GM19397 (cell line): ENCODE measurements around the gene NUP62.
A peak's percentile ranks its signal among the peaks of the same experiment; 100 is the strongest.
"Not testable (repeated sequence)": the region's sequence is repeated elsewhere in the genome, so short reads cannot be mapped to it uniquely, and the experiment has no call there.

ENCODE experiments used
- ATAC-seq: cut with Tn5 transposase; IDR thresholded peaks from one replicate; pipeline ENCODE4 v1.9.1; 2021; ENCODE audit warnings: mild to moderate bottlenecking, moderate library complexity; ENCODE audit not compliant: unreplicated experiment

Gene NUP62, protein sequence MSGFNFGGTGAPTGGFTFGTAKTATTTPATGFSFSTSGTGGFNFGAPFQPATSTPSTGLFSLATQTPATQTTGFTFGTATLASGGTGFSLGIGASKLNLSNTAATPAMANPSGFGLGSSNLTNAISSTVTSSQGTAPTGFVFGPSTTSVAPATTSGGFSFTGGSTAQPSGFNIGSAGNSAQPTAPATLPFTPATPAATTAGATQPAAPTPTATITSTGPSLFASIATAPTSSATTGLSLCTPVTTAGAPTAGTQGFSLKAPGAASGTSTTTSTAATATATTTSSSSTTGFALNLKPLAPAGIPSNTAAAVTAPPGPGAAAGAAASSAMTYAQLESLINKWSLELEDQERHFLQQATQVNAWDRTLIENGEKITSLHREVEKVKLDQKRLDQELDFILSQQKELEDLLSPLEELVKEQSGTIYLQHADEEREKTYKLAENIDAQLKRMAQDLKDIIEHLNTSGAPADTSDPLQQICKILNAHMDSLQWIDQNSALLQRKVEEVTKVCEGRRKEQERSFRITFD

DNA sequence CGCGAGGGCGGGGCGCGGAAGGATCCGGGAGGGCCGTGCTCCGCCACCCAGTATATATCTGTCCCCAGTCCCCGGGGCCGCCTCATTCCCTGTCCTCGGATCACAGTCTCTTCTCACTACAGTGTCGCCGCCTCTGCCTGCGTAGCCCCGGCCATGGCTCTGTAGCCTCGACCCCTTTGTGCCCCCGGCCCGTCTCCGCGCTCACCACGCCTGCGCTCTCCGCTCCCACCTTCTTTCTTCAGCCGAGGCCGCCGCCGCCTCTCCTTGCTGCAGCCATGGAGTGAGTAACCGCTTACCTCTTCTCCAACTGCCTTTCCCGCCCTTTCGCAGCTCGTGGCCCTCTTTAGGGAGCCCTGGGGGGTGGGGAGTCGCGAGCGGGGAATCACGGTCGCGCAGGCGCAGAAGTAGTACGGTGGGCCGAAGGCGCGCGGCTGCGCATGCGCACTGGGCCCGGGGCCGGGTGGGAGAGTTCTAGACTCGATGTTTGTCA, at the start of gene NUP62, which contains the start of gene ATF5:
Gene NUP62 (minus strand): TSS at position 384 of the 490 bp plus-strand sequence. CDS start 19,697 bp downstream, outside the sequence.
Gene ATF5 (plus strand): TSS at position 85 of the 490 bp plus-strand sequence. CDS start 1,646 bp downstream, outside the sequence.
- ATAC-seq, result peak; percentile 52

GRCh38 chr19:49978324-49978723, 49.0 kb upstream of the NUP62 start:
- ATAC-seq, result no peak

DNA sequence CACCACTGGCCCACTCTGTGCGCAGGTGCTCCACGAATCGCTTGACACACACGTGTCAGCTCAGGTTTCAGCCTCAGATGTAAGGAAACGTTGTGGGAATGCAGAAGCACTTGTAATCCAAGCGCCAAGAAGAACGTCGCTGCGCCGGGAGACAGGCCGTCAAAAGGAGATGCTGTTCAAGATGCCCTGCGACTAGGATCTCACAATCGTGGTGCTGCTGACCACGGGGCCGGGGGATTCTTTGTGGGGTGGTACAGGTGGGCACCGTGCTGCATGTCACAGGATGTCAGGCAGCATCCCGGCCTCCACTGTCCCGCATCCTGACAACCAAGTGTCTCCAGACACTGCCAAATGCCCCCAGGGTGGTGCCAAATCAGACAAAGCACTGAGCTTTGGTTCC, 48.6 kb upstream of the NUP62 start:
- no peak for ATAC-seq

GRCh38 chr19:49977076-49977475, 47.8 kb upstream of the NUP62 start:
- ATAC-seq, result no peak

DNA sequence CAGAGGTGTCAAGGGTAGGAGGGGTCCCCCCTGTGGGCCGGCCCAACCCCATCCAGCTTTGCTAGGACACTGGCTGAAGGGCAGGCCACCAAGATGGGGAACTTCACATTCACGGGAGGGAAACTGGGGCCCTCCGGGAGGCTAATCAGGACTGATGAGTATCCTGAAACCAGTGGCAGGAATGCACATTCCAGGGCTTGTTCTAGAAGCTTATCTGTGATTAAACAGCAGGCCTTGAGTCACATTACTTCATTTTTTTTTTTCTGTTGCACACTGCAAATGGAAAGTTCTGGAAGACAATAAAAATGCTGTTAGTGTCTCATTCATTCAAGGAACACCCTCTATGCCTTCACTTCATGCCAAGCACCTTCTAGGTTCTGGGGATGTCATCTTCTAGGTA, 47.2 kb upstream of the NUP62 start:
- no peak for ATAC-seq

DNA sequence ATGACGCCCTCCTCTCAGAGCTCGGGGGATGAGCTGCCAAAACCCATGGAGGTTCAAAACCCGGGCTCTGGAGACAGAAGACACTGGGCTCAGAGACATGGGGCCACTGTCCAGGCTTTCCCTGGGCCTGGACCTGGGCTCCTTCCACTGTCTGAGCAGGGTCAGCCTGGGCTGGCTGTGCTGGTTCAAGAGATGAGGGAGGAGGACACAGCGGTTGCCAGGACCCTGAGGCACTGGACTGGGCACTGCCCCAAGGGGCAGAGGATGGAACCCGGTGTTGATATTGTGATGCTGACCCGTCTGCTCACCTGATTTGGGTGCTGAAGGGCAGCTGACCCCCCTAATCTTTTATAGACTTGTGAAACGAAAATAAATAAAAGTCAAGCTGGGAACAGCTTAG, 45.7 kb upstream of the NUP62 start:
- ATAC-seq, result no peak

- ATAC-seq, result no peak
Measured at GRCh38 chr19:49973987-49974386, 44.7 kb upstream of the NUP62 start.

DNA sequence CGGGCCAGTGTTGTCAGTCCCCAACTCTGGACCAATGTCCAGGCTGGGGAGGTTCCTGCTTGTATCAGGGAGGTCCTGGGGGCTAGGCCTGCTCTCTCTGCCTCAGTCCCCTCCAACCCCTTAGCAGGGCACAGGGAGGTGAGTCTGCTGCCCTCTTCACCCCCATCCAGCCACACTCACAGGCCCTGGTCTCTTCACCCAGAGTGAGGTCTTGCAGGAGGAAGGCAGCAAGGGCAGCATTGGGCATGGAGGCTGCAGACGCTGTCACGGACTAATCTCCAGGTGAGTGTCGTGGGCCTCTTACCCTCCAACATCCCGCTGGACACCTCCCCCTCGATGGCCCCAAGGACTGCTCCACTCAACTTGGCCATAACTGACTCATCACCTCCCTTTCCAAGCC, 43.5 kb upstream of the NUP62 start:
- ATAC-seq, result no peak

DNA sequence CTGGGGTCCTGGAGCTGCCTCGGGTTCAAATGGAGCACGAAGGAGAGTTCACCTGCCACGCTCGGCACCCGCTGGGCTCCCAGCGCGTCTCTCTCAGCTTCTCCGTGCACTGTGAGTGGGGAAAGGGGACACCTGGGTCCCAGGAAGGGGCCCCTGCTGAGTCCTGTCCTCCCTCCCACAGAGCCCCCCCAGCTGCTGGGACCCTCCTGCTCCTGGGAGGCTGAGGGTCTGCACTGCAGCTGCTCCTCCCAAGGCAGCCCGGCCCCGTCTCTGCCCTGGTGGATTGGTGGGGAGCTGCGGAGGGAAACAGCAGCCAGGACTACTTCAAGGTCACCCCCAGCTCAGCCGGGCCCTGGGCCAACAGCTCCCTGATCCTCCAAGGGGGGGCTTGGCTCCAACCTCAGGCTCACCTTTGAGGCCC, 42.7 kb upstream of the NUP62 start:
- no peak for ATAC-seq

- ATAC-seq, result not testable (repeated sequence)
Measured at GRCh38 chr19:49969355-49969754, 40.1 kb upstream of the NUP62 start.

- no peak for ATAC-seq
Measured at GRCh38 chr19:49968279-49968922, 39.1 kb upstream of the NUP62 start.

- ATAC-seq, result not testable (repeated sequence)
Measured at GRCh38 chr19:49960980-49961379, 31.7 kb upstream of the NUP62 start, which contains the start of gene SIGLEC11. Gene SIGLEC11 (minus strand): TSS chr19:49961172. CDS start chr19:49961081, 91 bp downstream.

GRCh38 chr19:49959892-49960291, 30.6 kb upstream of the NUP62 start:
- not testable (repeated sequence) for ATAC-seq

DNA sequence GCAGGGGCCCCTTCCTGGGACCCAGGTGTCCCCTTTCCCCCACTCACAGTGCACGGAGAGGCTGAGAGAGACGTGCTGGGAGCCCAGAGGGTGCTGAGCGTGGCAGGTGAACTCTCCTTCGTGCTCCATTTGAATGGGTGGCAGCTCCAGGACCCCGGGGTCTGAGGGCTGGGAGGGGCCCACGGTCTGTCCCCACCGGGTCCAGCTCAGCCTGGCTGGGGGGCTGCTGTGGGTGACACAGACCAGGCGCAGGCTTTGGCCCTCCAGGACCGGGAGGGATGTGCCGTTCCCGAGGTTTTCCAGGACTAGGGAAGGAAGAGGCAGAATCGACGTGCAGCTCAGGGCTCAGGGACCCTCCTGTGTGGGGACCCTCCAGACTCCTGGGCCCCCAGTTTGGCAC, 29.3 kb upstream of the NUP62 start:
- not testable (repeated sequence) for ATAC-seq

- ATAC-seq, result not testable (repeated sequence)
Measured at GRCh38 chr19:49958144-49958543, 28.8 kb upstream of the NUP62 start.

- ATAC-seq, result no peak
Measured at GRCh38 chr19:49957262-49957915, 28.1 kb upstream of the NUP62 start.

- no peak for ATAC-seq
Measured at GRCh38 chr19:49956115-49956495, 26.8 kb upstream of the NUP62 start.

DNA sequence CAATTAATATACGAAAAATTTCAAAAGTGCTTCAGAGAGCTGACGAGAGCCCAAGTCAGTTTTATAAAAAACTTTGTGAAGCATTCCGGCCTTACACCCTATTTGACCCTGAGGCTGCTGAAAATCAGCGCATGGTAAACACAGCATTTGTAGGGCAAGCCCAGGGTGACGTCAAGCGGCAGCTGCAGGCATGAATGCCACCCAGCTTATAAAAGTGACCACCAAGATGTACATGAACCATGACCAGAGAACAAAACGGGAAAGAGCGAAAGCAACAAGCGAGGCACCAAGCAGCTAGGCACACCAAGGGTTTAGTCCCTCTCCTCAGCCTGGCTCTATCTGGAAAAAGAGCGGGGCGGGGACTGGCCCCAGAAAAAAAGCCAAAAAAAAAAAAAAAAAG, 25.6 kb upstream of the NUP62 start:
- no peak for ATAC-seq

- ATAC-seq, result no peak
Measured at GRCh38 chr19:49954092-49954829, 25.0 kb upstream of the NUP62 start.

GRCh38 chr19:49953416-49953815, 24.1 kb upstream of the NUP62 start:
- ATAC-seq, result no peak
